GM12874 (cell line): Measurements from ENCODE around the gene UBTD1.

Source experiments
- CTCF ChIP-seq: IDR thresholded peaks from 2 replicates; pipeline ENCODE4 v1.5.1; 2011; ENCODE audit warnings: low read depth, mild to moderate bottlenecking, control low read depth, low read length, moderate library complexity; ENCODE audit not compliant: insufficient read depth

The UBTD1 gene

DNA sequence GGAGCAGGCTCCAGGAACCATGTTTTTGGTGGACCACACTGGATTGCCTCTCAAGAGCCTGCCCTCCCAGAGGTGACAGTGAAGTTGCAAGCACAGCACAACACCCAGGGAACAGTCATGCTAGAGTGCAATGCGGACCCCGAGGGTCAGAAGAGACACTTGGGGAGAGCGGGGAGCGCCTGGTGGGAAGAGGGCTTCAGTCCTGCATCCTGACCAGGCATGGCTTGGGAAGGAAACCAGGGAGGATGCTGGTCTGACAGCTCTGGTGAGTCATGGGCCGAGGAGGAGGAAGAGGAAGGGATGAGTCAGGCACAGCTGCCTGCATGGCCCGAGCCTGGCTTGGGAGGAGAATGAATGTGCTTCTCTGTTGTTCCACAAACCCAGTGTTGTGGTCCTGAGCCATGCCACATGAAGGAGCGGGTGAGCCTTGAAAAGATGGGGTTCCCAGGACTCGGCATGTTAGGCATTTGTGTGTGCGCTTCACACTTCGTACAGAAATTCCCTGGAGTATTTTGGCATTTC is 44.4 kb downstream of the UBTD1 start:
- no peak for TF ChIP-seq CTCF

DNA sequence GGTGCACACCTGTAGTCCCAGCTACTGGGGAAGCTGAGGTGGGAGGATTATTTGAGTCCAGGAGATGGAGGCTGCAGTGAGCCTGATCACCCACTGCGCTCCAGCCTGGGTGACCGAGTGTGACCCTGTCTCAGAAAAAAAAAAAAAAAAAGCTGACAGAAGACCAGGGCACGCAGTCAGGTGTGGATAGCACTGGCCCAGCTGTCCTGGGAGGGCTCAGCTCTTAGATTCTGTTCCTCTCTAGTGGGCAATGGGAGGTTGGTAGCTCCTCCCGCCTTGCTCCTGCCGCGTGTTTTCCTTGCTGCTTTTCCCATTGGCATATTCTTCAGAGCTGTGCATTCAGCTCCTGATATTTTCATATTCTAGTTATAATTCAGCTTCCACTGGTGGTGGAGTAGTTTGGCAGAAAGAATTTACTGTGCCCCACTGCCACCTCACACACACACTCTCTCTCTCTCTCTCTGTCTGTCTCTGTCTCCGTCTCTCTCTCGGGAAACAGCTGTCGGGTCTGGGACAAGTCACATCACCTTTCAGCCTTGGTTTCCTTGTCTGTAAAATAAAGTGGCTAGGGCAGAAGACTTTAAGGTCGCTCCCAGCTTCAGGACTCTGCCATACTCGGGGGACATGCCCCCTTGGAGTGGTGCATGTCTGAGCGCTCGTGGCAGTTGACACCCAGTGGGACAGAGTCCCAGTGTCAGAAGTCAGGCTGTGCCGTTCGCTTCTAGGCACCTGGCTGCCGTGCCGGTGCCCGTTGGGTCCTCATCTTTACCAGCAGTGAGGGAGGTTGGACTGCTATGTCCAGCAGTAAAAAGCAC is 47.9 kb downstream of the UBTD1 start:
- no peak for TF ChIP-seq CTCF

GRCh38 chr10:97547271-97547600 is 48.5 kb downstream of the UBTD1 start:
- no peak for TF ChIP-seq CTCF

GRCh38 chr10:97547962-97548361 is 49.2 kb downstream of the UBTD1 start:
- TF ChIP-seq CTCF = no peak

DNA sequence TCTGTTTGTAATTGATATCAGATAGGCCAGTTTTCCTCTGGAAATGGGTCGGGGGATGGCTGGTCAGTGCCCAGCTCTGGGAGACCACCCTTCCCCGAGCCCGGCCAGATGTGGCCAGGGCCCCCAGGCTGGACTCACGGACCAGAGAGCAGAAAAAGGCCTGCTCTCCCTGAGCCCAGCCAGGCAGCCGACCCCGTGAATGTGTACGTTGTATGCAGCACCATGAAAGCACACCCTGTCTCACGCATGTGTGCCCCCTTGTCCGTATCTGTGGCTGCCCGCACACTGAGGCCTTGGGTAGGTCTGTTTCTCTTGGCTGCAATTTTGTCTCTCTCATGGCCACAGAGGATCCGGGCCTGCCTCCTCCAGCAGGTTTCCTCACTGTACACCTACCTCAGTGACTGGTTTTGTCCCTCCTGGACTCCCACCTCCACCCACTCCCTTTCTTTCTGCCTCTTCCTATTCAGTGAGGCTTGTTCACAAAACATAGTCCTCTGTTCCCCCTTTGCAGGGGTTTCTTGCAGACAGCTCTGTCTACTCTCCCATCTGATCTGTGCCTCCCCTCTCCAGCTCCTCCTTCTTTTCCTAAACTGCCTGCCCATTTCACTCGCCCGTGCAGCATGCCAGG is 50.2 kb downstream of the UBTD1 start:
- no peak for TF ChIP-seq CTCF

- TF ChIP-seq CTCF = no peak
Observed at GRCh38 chr10:97549587-97550322, 51.0 kb downstream of the UBTD1 start.
